Neural progenitor cell (in vitro differentiated cells): ENCODE measurements around the gene COTL1. TPM values are rescaled to one million over a fixed set of nuclear protein-coding genes. Genes with fewer than 3 reads are reported as not detected.

Source experiments
- DNase-seq: peaks from one replicate; pipeline ENCODE4 v3.0.0-alpha.2; 2016; ENCODE audit warnings: low spot score
- H2AFZ ChIP-seq: fragments of 200-600 bp; sonication (generic); replicated peaks from 2 replicates; pipeline ENCODE4 v1.6.1; 2016; ENCODE audit warnings: antibody characterized with exemption
- H3F3A ChIP-seq: fragments of 200-600 bp; sonication (generic); 2 replicates; pipeline ENCODE4 v1.6.1; 2016; ENCODE audit warnings: antibody characterized with exemption, low read depth
- H3K27ac ChIP-seq: fragments of 200-600 bp; sonication (generic); 2 replicates; pipeline ENCODE4 v1.5.1; 2016; ENCODE audit warnings: mild to moderate bottlenecking
- H3K27me3 ChIP-seq: fragments of 200-600 bp; sonication (generic); 2 replicates; pipeline ENCODE4 v1.6.1; 2016; ENCODE audit warnings: mild to moderate bottlenecking, moderate library complexity
- H3K36me3 ChIP-seq: fragments of 200-600 bp; sonication (generic); 2 replicates; pipeline ENCODE4 v1.5.1; 2016
- H3K4me1 ChIP-seq: fragments of 200-600 bp; sonication (generic); 2 replicates; pipeline ENCODE4 v1.6.1; 2016; ENCODE audit warnings: mixed run types
- H3K4me2 ChIP-seq: fragments of 200-600 bp; sonication (generic); 2 replicates; pipeline ENCODE4 v1.6.1; 2016
- H3K4me3 ChIP-seq: fragments of 200-600 bp; sonication (generic); 2 replicates; pipeline ENCODE4 v1.5.1; 2016
- H3K79me2 ChIP-seq: fragments of 200-600 bp; sonication (generic); 2 replicates; pipeline ENCODE4 v1.6.1; 2016; ENCODE audit warnings: low read depth
- H3K9ac ChIP-seq: fragments of 200-600 bp; sonication (generic); 2 replicates; pipeline ENCODE4 v1.6.1; 2016
- H3K9me3 ChIP-seq: fragments of 200-600 bp; sonication (generic); 2 replicates; pipeline ENCODE4 v1.5.1; 2016; ENCODE audit warnings: low read depth
- H4K20me1 ChIP-seq: fragments of 200-600 bp; sonication (generic); 2 replicates; pipeline ENCODE4 v1.6.1; 2016; ENCODE audit warnings: low read depth
- H3K27ac Mint-ChIP-seq: 3 replicates; pipeline ENCODE4 v1.8.0; 2021; ENCODE audit warnings: mixed read lengths
- H3K27me3 Mint-ChIP-seq: 2 replicates; pipeline ENCODE4 v1.8.0; 2022; ENCODE audit warnings: low read depth, mild to moderate bottlenecking, inconsistent platforms, moderate library complexity, mixed read lengths; ENCODE audit not compliant: insufficient read depth
- H3K36me3 Mint-ChIP-seq: 3 replicates; pipeline ENCODE4 v1.8.0; 2021; ENCODE audit warnings: mixed read lengths
- H3K4me1 Mint-ChIP-seq: 3 replicates; pipeline ENCODE4 v1.8.0; 2021; ENCODE audit warnings: mixed read lengths
- H3K4me3 Mint-ChIP-seq: 3 replicates; pipeline ENCODE4 v1.8.0; 2021; ENCODE audit warnings: mild to moderate bottlenecking, moderate library complexity, mixed read lengths
- H3K9me3 Mint-ChIP-seq: 3 replicates; pipeline ENCODE4 v1.8.0; 2020; ENCODE audit warnings: mixed read lengths
- EZH2 ChIP-seq: fragments of 200-600 bp; sonication (generic); IDR thresholded peaks from 2 replicates; pipeline ENCODE4 v1.6.1; 2017; ENCODE audit warnings: antibody characterized with exemption, mild to moderate bottlenecking, moderate library complexity
- EZH2phosphoT487 ChIP-seq: fragments of 200-600 bp; sonication (generic); IDR thresholded peaks from 2 replicates; pipeline ENCODE4 v1.6.1; 2017; ENCODE audit warnings: antibody characterized with exemption
- total RNA-seq: library from RNA; depleted of rRNA; stranded (reverse); fragments of >200 nt; gene quantifications from 2 replicates; pipeline ENCODE4 v1.2.3, GENCODE V29; 2015; ENCODE audit warnings: low replicate concordance
- TF ChIP-seq, protein P1 (sequence below): fragments of 200-600 bp; sonication (generic); IDR thresholded peaks from 2 replicates; pipeline ENCODE4 v1.5.1; 2017; ENCODE audit warnings: antibody characterized with exemption, mild to moderate bottlenecking

Gene COTL1
- total RNA-seq, 1 donor from 2014 or later = 46.9 TPM

DNA sequence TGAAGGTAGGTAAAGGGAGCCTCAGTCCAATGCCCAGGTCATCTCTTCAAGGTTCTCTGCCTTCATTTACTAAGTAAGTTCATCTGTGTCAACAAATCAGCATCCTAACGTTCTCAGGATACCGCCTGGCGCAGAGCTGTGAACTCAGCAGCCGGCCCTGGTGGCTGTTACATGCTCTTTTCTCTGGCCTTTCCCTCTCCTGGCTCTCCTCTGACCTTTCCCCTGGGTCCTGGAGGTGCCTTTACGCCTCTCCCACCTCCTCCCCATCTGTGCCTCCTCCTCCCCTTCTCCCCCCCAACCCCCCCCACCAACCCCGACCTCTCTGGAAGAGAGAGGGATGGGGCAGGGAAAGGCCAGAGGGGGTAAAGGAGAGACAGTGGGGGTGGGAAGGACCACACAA lies 19.5 kb downstream of the COTL1 start:
- peak; percentile 43 for DNase-seq
- no peak overlapping the region for H2AFZ ChIP-seq
- H3K9me3 ChIP-seq = no peaks in the 10 kb centered on the region
- H3F3A ChIP-seq = peaks cover 46% of the 10 kb centered on the region
- peak overlapping the region; percentile 89 for H3K27ac Mint-ChIP-seq
- peak overlapping the region; percentile 71 for H3K4me3 Mint-ChIP-seq
- H3K9me3 Mint-ChIP-seq = no peaks in the 10 kb centered on the region
- H3K27ac ChIP-seq = no peak overlapping the region
- H3K27me3 Mint-ChIP-seq = peaks cover 5% of the 10 kb centered on the region
- peaks cover 89% of the 10 kb centered on the region for H4K20me1 ChIP-seq
- no peak for TF ChIP-seq EZH2phosphoT487
- no peak for TF ChIP-seq EZH2
- TF ChIP-seq, protein P1, sequence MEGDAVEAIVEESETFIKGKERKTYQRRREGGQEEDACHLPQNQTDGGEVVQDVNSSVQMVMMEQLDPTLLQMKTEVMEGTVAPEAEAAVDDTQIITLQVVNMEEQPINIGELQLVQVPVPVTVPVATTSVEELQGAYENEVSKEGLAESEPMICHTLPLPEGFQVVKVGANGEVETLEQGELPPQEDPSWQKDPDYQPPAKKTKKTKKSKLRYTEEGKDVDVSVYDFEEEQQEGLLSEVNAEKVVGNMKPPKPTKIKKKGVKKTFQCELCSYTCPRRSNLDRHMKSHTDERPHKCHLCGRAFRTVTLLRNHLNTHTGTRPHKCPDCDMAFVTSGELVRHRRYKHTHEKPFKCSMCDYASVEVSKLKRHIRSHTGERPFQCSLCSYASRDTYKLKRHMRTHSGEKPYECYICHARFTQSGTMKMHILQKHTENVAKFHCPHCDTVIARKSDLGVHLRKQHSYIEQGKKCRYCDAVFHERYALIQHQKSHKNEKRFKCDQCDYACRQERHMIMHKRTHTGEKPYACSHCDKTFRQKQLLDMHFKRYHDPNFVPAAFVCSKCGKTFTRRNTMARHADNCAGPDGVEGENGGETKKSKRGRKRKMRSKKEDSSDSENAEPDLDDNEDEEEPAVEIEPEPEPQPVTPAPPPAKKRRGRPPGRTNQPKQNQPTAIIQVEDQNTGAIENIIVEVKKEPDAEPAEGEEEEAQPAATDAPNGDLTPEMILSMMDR = no peak
- H3K36me3 Mint-ChIP-seq = peaks cover 14% of the 10 kb centered on the region
- H3K4me3 ChIP-seq = no peak overlapping the region
- peaks cover 46% of the 10 kb centered on the region for H3K4me1 ChIP-seq
- peaks cover 88% of the 10 kb centered on the region for H3K4me1 Mint-ChIP-seq
- H3K4me2 ChIP-seq = peak overlapping the region; percentile 72
- no peaks in the 10 kb centered on the region for H3K36me3 ChIP-seq
- no peak overlapping the region for H3K9ac ChIP-seq
- H3K79me2 ChIP-seq = peaks cover 61% of the 10 kb centered on the region
- no peaks in the 10 kb centered on the region for H3K27me3 ChIP-seq

DNA sequence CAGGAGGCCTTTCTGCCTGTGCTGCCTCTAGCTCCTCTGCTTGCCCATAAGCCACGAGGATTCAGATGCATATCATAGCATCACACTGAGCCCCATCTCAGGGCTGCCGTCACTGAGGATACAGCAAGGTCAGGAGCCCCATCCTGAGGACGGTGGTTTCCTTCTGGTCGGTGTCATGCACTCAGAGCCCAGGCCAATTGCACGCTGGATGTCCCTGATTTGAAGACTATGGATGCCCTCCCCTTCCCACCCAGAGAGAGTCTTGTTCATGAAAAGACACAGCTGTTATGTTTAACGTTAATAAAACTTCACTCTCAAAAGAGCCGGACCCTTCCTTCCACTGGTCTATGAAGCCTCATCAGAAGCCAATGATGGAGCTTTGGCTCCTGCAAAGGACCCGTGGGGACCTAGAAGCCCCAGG lies 19.9 kb downstream of the COTL1 start:
- Histone ChIP-seq H4K20me1 (peaks cover 86% of the 10 kb centered on the region), H3K4me2 (peak overlapping the region; percentile 72), H3K79me2 (peaks cover 57% of the 10 kb centered on the region)

GRCh38 chr16:84597528-84597896 lies 20.4 kb downstream of the COTL1 start:
- Histone ChIP-seq H3K4me3 (no peak overlapping the region), H3F3A (peaks cover 46% of the 10 kb centered on the region), H3K9me3 (no peaks in the 10 kb centered on the region), H3K4me2 (peak overlapping the region; percentile 72), H3K27ac (no peak overlapping the region), H4K20me1 (peaks cover 87% of the 10 kb centered on the region), H3K9ac (no peak overlapping the region), H2AFZ (no peak overlapping the region), H3K27me3 (no peaks in the 10 kb centered on the region), H3K4me1 (peaks cover 41% of the 10 kb centered on the region), H3K79me2 (peaks cover 52% of the 10 kb centered on the region), H3K36me3 (no peaks in the 10 kb centered on the region)
- Mint-ChIP-seq H3K36me3 (peaks cover 21% of the 10 kb centered on the region), H3K27ac (peak overlapping the region; percentile 89), H3K4me1 (peaks cover 87% of the 10 kb centered on the region), H3K4me3 (peak overlapping the region; percentile 71), H3K9me3 (no peaks in the 10 kb centered on the region), H3K27me3 (peaks cover 4% of the 10 kb centered on the region)
- DNase-seq = no peak
- no peak for TF ChIP-seq EZH2
- TF ChIP-seq, protein P1 = no peak
- TF ChIP-seq EZH2phosphoT487 = no peak

More for the DNA sequence above, 19.9 kb downstream of the COTL1 start:
- TF ChIP-seq EZH2phosphoT487 (no peak), EZH2 (no peak)
- TF ChIP-seq, protein P1 = no peak
- Mint-ChIP-seq H3K36me3 (peaks cover 16% of the 10 kb centered on the region), H3K9me3 (no peaks in the 10 kb centered on the region), H3K27me3 (peaks cover 5% of the 10 kb centered on the region), H3K27ac (peak overlapping the region; percentile 89), H3K4me1 (peaks cover 87% of the 10 kb centered on the region), H3K4me3 (peak overlapping the region; percentile 71)
- DNase-seq = no peak
- no peaks in the 10 kb centered on the region for H3K27me3 ChIP-seq
- peaks cover 42% of the 10 kb centered on the region for H3K4me1 ChIP-seq
- no peak overlapping the region for H3K27ac ChIP-seq
- no peak overlapping the region for H2AFZ ChIP-seq
- peaks cover 46% of the 10 kb centered on the region for H3F3A ChIP-seq
- no peak overlapping the region for H3K9ac ChIP-seq
- H3K9me3 ChIP-seq = no peaks in the 10 kb centered on the region
- no peaks in the 10 kb centered on the region for H3K36me3 ChIP-seq
- no peak overlapping the region for H3K4me3 ChIP-seq
